ENCODE data around the gene GABRD. TPM values are rescaled to one million over a fixed set of nuclear protein-coding genes. Genes with fewer than 3 reads are reported as not detected.

The GABRD gene
- total RNA-seq, 1 donor from 2014 or later, result under 0.01 TPM

- Histone ChIP-seq H3K4me3 (ENCODE audit: low read length in 3 of 3) (no peak overlapping the region), H3K36me3 (ENCODE audit: control insufficient read depth in 3 of 3, insufficient read depth in 3 of 3, low read length in 3 of 3) (no peaks in the 10 kb centered on the region), H3K9ac (ENCODE audit: low read depth in 1 of 3, low read length in 3 of 3) (no peak overlapping the region), H3K4me1 (ENCODE audit: control insufficient read depth in 3 of 3, insufficient read depth in 3 of 3, low read length in 3 of 3) (no peaks in the 10 kb centered on the region), H3K27ac (ENCODE audit: low read depth, low read length) (no peak overlapping the region), H3K27me3 (ENCODE audit: control insufficient read depth in 3 of 3, insufficient read depth in 3 of 3, low read length in 3 of 3) (peaks cover 8 to 34% (median 32%) of the 10 kb centered on the region in 3 donors), H3K9me3 (ENCODE audit: control insufficient read depth in 3 of 3, low read length in 3 of 3) (peaks cover 0 to 7% (median 0%) of the 10 kb centered on the region in 3 donors)
These were observed 42.1 kb downstream of the GABRD start for GRCh38 chr1:2061065-2061778.

DNA sequence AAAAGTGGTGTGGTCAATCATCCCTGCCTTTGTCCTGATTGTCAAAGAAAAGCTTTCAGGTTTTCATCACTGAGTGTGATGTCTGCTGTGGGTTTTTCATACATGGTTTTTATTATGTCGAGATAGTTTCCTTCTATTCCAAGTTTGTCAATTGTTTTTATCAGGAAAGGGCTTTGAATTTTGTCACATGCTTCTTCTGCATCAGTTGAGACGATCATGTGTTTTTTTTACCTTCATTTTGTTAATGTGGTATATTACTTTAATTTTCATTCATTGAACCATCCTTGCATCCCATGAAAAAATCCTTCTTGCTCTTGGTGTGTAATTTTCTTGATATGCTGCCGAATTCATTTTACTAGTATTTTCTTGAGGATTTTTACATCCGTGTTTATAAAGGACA lies 46.6 kb downstream of the GABRD start:
- Histone ChIP-seq H3K27me3 (ENCODE audit: control insufficient read depth in 3 of 3, insufficient read depth in 3 of 3, low read length in 3 of 3) (peaks cover 18 to 40% (median 31%) of the 10 kb centered on the region in 3 donors), H3K4me1 (ENCODE audit: control insufficient read depth in 3 of 3, insufficient read depth in 3 of 3, low read length in 3 of 3) (no peaks in the 10 kb centered on the region)

GRCh38 chr1:2067393-2067792 lies 48.2 kb downstream of the GABRD start:
- H3K27ac ChIP-seq (ENCODE audit: low read depth, low read length), result no peak overlapping the region
- H3K4me3 ChIP-seq (ENCODE audit: low read length in 3 of 3), result no peak overlapping the region
- no peak overlapping the region for H3K9ac ChIP-seq (ENCODE audit: low read depth in 1 of 3, low read length in 3 of 3)
- H3K4me1 ChIP-seq (ENCODE audit: control insufficient read depth in 3 of 3, insufficient read depth in 3 of 3, low read length in 3 of 3), result no peaks in the 10 kb centered on the region
- peaks cover 35 to 37% (median 35%) of the 10 kb centered on the region in 3 donors for H3K27me3 ChIP-seq (ENCODE audit: control insufficient read depth in 3 of 3, insufficient read depth in 3 of 3, low read length in 3 of 3)
- no peaks in the 10 kb centered on the region for H3K36me3 ChIP-seq (ENCODE audit: control insufficient read depth in 3 of 3, insufficient read depth in 3 of 3, low read length in 3 of 3)
- H3K9me3 ChIP-seq (ENCODE audit: control insufficient read depth in 3 of 3, low read length in 3 of 3), result peaks cover 0 to 7% (median 0%) of the 10 kb centered on the region in 3 donors

More for the DNA sequence above, 46.6 kb downstream of the GABRD start:
- Histone ChIP-seq H3K4me3 (ENCODE audit: low read length in 3 of 3) (no peak overlapping the region), H3K27ac (ENCODE audit: low read depth, low read length) (no peak overlapping the region), H3K9ac (ENCODE audit: low read depth in 1 of 3, low read length in 3 of 3) (no peak overlapping the region), H3K36me3 (ENCODE audit: control insufficient read depth in 3 of 3, insufficient read depth in 3 of 3, low read length in 3 of 3) (no peaks in the 10 kb centered on the region), H3K9me3 (ENCODE audit: control insufficient read depth in 3 of 3, low read length in 3 of 3) (peaks cover 0 to 7% (median 0%) of the 10 kb centered on the region in 3 donors)

- Histone ChIP-seq H3K27me3 (ENCODE audit: control insufficient read depth in 3 of 3, insufficient read depth in 3 of 3, low read length in 3 of 3) (peaks cover 41 to 42% (median 41%) of the 10 kb centered on the region in 3 donors), H3K36me3 (ENCODE audit: control insufficient read depth in 3 of 3, insufficient read depth in 3 of 3, low read length in 3 of 3) (no peaks in the 10 kb centered on the region), H3K4me1 (ENCODE audit: control insufficient read depth in 3 of 3, insufficient read depth in 3 of 3, low read length in 3 of 3) (no peaks in the 10 kb centered on the region), H3K9me3 (ENCODE audit: control insufficient read depth in 3 of 3, low read length in 3 of 3) (peaks cover 0 to 7% (median 0%) of the 10 kb centered on the region in 3 donors), H3K9ac (ENCODE audit: low read depth in 1 of 3, low read length in 3 of 3) (no peak overlapping the region), H3K27ac (ENCODE audit: low read depth, low read length) (no peak overlapping the region), H3K4me3 (ENCODE audit: low read length in 3 of 3) (no peak overlapping the region)
These were observed 48.8 kb downstream of the GABRD start for GRCh38 chr1:2067981-2068380.

DNA sequence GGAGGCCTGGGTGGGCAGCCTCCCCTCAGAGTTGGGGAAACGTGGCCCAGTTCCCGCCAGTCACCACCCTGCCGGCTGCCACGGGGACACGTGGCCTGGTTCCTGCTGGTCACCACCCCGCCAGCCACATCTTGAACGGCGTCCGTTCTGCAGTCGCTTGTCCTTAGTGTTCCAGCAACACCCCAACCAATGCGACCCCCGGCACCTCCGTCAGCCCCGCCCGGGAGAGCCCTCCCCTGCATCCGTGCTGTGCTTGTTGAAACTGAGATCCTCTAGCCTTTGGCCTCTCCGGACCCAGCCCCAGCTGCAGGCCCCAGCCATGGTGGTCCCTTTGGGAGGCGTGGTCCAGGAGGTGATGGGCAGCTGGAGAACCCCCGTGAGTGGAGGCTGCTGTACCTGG lies 49.8 kb downstream of the GABRD start:
- no peak overlapping the region for H3K27ac ChIP-seq (ENCODE audit: low read depth, low read length)
- no peaks in the 10 kb centered on the region for H3K4me1 ChIP-seq (ENCODE audit: control insufficient read depth in 3 of 3, insufficient read depth in 3 of 3, low read length in 3 of 3)
- H3K36me3 ChIP-seq (ENCODE audit: control insufficient read depth in 3 of 3, insufficient read depth in 3 of 3, low read length in 3 of 3), result no peaks in the 10 kb centered on the region
- peaks cover 50 to 52% (median 51%) of the 10 kb centered on the region in 3 donors for H3K27me3 ChIP-seq (ENCODE audit: control insufficient read depth in 3 of 3, insufficient read depth in 3 of 3, low read length in 3 of 3)
- H3K9ac ChIP-seq (ENCODE audit: low read depth in 1 of 3, low read length in 3 of 3), result no peak overlapping the region
- H3K9me3 ChIP-seq (ENCODE audit: control insufficient read depth in 3 of 3, low read length in 3 of 3), result peaks cover 0 to 7% (median 0%) of the 10 kb centered on the region in 3 donors
- H3K4me3 ChIP-seq (ENCODE audit: low read length in 3 of 3), result no peak overlapping the region

DNA sequence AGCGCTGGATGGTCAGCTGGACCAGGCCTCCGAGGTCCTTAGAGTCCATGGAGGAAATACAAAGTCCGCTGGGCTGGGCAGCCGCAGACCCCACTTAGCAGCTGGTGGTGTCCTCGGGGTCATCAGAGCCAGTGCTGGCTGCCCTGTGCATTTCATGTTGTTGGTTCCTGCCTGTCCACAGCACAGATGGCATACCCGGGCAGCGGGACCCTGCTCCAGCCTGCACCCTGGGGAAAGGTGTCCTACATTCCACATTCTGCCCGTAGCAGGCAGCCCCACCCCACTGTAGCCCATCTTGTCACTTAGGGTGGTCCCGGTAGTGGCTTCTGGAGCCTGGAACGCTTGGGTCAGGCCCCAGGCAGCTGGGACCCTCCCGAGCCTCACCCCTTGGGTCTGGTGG lies 50.9 kb downstream of the GABRD start:
- Histone ChIP-seq H3K4me3 (ENCODE audit: low read length in 3 of 3) (no peak overlapping the region), H3K36me3 (ENCODE audit: control insufficient read depth in 3 of 3, insufficient read depth in 3 of 3, low read length in 3 of 3) (no peaks in the 10 kb centered on the region), H3K9me3 (ENCODE audit: control insufficient read depth in 3 of 3, low read length in 3 of 3) (no peaks in the 10 kb centered on the region), H3K27ac (ENCODE audit: low read depth, low read length) (no peak overlapping the region), H3K27me3 (ENCODE audit: control insufficient read depth in 3 of 3, insufficient read depth in 3 of 3, low read length in 3 of 3) (peaks cover 60 to 62% (median 61%) of the 10 kb centered on the region in 3 donors), H3K4me1 (ENCODE audit: control insufficient read depth in 3 of 3, insufficient read depth in 3 of 3, low read length in 3 of 3) (no peaks in the 10 kb centered on the region), H3K9ac (ENCODE audit: low read depth in 1 of 3, low read length in 3 of 3) (no peak overlapping the region)

DNA sequence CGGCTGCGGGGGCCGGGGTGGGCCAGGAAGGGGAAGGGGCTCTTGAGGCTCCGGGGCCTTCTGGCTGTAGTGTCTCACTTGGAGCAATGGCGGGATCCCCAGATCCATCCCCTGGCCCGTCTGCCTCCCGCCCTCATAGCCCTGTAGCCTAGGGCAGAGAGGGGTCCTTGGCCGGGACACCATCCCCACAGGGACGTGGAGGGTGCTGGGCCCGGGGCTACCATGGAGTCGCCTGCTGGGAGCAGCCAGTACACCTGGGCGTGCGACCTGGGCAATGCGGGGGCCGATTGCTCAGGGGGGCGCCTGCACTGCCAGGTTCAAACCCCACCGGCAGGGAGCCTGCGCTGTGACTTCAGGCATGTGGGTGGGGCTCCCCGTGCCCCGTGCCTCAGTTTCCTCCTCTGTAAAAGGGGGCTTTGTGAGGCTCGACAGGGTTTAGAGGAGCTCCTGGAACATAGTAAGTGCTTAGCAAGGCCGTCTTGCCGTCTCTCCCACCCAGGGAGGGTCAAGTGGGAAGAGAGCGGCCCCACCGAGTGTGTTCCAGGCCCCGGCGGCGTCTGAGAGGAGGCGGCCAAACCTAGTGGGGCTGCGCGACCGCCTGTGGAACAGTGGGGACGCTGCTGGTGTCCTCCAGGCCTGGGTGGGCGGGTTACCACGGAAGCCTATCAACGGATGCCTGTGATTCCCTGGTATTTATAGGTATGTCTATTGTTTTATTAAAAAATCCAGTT lies 51.8 kb downstream of the GABRD start:
- Histone ChIP-seq H3K27me3 (ENCODE audit: control insufficient read depth in 3 of 3, insufficient read depth in 3 of 3, low read length in 3 of 3) (peaks cover 67 to 71% (median 71%) of the 10 kb centered on the region in 3 donors), H3K4me3 (ENCODE audit: low read length in 3 of 3) (no peak overlapping the region), H3K9me3 (ENCODE audit: control insufficient read depth in 3 of 3, low read length in 3 of 3) (no peaks in the 10 kb centered on the region), H3K36me3 (ENCODE audit: control insufficient read depth in 3 of 3, insufficient read depth in 3 of 3, low read length in 3 of 3) (no peaks in the 10 kb centered on the region), H3K27ac (ENCODE audit: low read depth, low read length) (no peak overlapping the region), H3K4me1 (ENCODE audit: control insufficient read depth in 3 of 3, insufficient read depth in 3 of 3, low read length in 3 of 3) (no peaks in the 10 kb centered on the region), H3K9ac (ENCODE audit: low read depth in 1 of 3, low read length in 3 of 3) (no peak overlapping the region)

DNA sequence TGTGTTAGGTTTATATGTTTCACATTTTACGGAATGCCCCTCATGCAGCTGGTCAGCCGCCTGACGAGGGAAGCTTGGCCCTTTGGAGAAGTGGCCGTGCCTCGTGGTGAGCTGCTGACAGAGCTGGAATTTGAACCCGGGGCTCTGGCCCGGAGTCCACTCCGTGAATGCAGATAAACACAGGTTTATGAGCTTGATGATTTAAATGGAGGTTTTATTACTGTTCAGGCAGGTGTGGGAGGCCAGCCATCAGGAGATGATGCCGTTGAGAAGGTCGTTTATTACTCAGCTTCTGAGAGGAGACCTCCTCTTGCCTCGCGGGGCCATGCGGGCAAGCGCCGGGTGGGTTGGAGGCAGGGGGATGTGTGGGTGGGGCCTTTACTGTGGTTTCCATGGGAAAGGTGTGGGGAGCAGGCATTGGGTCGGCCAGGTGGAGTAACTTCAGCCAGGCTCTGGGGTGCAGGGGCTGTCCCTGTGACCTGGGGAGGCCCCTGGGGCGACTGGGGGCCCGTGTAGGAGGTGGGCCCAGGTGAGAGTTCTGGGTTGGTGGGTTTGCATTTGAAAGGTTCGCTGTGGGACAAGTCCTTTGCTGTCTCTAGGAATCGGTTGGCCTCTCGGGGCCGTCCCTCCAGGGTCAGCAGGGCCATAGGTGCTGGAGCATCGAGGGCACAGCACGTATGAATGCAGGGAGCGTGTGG lies 53.1 kb downstream of the GABRD start:
- Histone ChIP-seq H3K9me3 (ENCODE audit: control insufficient read depth in 3 of 3, low read length in 3 of 3) (peaks cover 0 to 3% (median 0%) of the 10 kb centered on the region in 3 donors), H3K36me3 (ENCODE audit: control insufficient read depth in 3 of 3, insufficient read depth in 3 of 3, low read length in 3 of 3) (no peaks in the 10 kb centered on the region), H3K4me3 (ENCODE audit: low read length in 3 of 3) (no peak overlapping the region), H3K27ac (ENCODE audit: low read depth, low read length) (no peak overlapping the region), H3K9ac (ENCODE audit: low read depth in 1 of 3, low read length in 3 of 3) (no peak overlapping the region), H3K27me3 (ENCODE audit: control insufficient read depth in 3 of 3, insufficient read depth in 3 of 3, low read length in 3 of 3) (peaks cover 70 to 78% (median 76%) of the 10 kb centered on the region in 3 donors), H3K4me1 (ENCODE audit: control insufficient read depth in 3 of 3, insufficient read depth in 3 of 3, low read length in 3 of 3) (no peaks in the 10 kb centered on the region)

DNA sequence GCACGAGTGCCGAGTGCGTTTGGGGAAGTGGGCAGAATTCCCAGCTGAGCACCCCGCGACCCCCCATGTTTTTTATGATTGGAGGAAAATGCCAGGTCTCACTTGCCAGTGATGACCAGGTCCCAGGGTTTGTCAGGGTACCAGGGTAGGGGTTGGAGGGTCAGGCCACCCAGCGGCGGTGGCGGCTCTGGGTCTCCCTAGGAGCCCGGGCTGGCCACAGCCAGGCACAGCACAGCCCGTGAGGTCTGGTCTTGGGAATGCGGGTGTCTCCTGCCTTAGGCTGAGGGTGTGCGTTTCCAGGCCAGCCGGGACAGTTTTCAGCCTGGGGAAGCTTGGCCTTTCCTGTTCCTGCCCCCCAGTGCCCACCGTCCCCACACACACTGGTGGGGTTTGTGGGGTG lies 53.7 kb downstream of the GABRD start:
- Histone ChIP-seq H3K4me3 (ENCODE audit: low read length in 3 of 3) (no peak overlapping the region), H3K9ac (ENCODE audit: low read depth in 1 of 3, low read length in 3 of 3) (no peak overlapping the region), H3K27me3 (ENCODE audit: control insufficient read depth in 3 of 3, insufficient read depth in 3 of 3, low read length in 3 of 3) (peaks cover 70 to 79% (median 78%) of the 10 kb centered on the region in 3 donors), H3K9me3 (ENCODE audit: control insufficient read depth in 3 of 3, low read length in 3 of 3) (peaks cover under 1 to 3% (median 3%) of the 10 kb centered on the region in 3 donors), H3K4me1 (ENCODE audit: control insufficient read depth in 3 of 3, insufficient read depth in 3 of 3, low read length in 3 of 3) (no peaks in the 10 kb centered on the region), H3K27ac (ENCODE audit: low read depth, low read length) (no peak overlapping the region), H3K36me3 (ENCODE audit: control insufficient read depth in 3 of 3, insufficient read depth in 3 of 3, low read length in 3 of 3) (no peaks in the 10 kb centered on the region)

All from skeletal muscle tissue (tissue), 4 donors.